MM.1S (cell line): ENCODE results near the gene RASGEF1C.

Experiments used
- DNase-seq: peaks from one replicate; pipeline ENCODE4 v3.0.0-alpha.2; 2015
- H2AFZ ChIP-seq: fragments of 300-600 bp; sonication (generic); 2 replicates; pipeline ENCODE4 v1.6.0; 2016; ENCODE audit warnings: antibody characterized with exemption, low read length
- H3F3A ChIP-seq: fragments of 300-600 bp; sonication (generic); 2 replicates; pipeline ENCODE4 v1.6.1; 2016; ENCODE audit warnings: mild to moderate bottlenecking, antibody characterized with exemption, low read length, moderate library complexity, mixed read lengths; ENCODE audit not compliant: insufficient read depth
- H3K27ac ChIP-seq: fragments of 300-600 bp; sonication (generic); 2 replicates; pipeline ENCODE4 v1.5.1; 2016; ENCODE audit warnings: mild to moderate bottlenecking, low read length
- H3K27me3 ChIP-seq: fragments of 300-600 bp; sonication (generic); replicated peaks from 2 replicates; pipeline ENCODE4 v1.6.0; 2016; ENCODE audit warnings: low read length; ENCODE audit not compliant: insufficient read depth
- H3K36me3 ChIP-seq: fragments of 300-600 bp; sonication (generic); replicated peaks from 2 replicates; pipeline ENCODE4 v1.6.1; 2016; ENCODE audit warnings: mild to moderate bottlenecking, low read length, mixed read lengths; ENCODE audit not compliant: insufficient read depth
- H3K4me1 ChIP-seq: fragments of 300-600 bp; sonication (generic); 2 replicates; pipeline ENCODE4 v1.6.1; 2016; ENCODE audit warnings: low read length, mixed read lengths
- H3K4me2 ChIP-seq: fragments of 300-600 bp; sonication (generic); 2 replicates; pipeline ENCODE4 v1.6.0; 2016; ENCODE audit warnings: low read depth, low read length
- H3K4me3 ChIP-seq: fragments of 300-600 bp; sonication (generic); 2 replicates; pipeline ENCODE4 v1.5.1; 2016; ENCODE audit warnings: low read length, mixed read lengths
- H3K79me2 ChIP-seq: fragments of 300-600 bp; sonication (generic); 2 replicates; pipeline ENCODE4 v1.6.1; 2016; ENCODE audit warnings: mixed run types, low read length, mixed read lengths
- H3K9ac ChIP-seq: fragments of 300-600 bp; sonication (generic); 2 replicates; pipeline ENCODE4 v1.6.1; 2016; ENCODE audit warnings: low read length, mixed read lengths
- H3K9me2 ChIP-seq: fragments of 300-600 bp; sonication (generic); replicated peaks from 2 replicates; pipeline ENCODE4 v1.6.1; 2016; ENCODE audit warnings: mild to moderate bottlenecking, low read length, mixed read lengths; ENCODE audit not compliant: insufficient read depth
- H3K9me3 ChIP-seq: fragments of 300-600 bp; sonication (generic); replicated peaks from 2 replicates; pipeline ENCODE4 v1.6.1; 2016; ENCODE audit warnings: mild to moderate bottlenecking, low read length, mixed read lengths; ENCODE audit not compliant: insufficient read depth
- H4K20me1 ChIP-seq: fragments of 300-600 bp; sonication (generic); 2 replicates; pipeline ENCODE4 v1.6.1; 2016; ENCODE audit warnings: mild to moderate bottlenecking, low read length, moderate library complexity, mixed read lengths; ENCODE audit not compliant: insufficient read depth
- CTCF ChIP-seq: fragments of 300-600 bp; sonication (generic); IDR thresholded peaks from 2 replicates; pipeline ENCODE4 v1.5.1; 2016; ENCODE audit warnings: antibody characterized with exemption, low read length, mixed read lengths
- EZH2 ChIP-seq: fragments of 300-600 bp; sonication (generic); optimal IDR thresholded peaks from 2 replicates; pipeline ENCODE3; 2017; ENCODE audit warnings: low read depth, mild to moderate bottlenecking, antibody characterized with exemption, low read length, mixed read lengths
- EZH2phosphoT487 ChIP-seq: fragments of 300-600 bp; sonication (generic); IDR thresholded peaks from 2 replicates; pipeline ENCODE4 v1.6.1; 2018; ENCODE audit warnings: antibody characterized with exemption, low read length

The RASGEF1C gene

GRCh38 chr5:180116077-180116999 lies 92.7 kb downstream of the RASGEF1C start:
- Histone ChIP-seq H3K4me1 (no peaks in the 10 kb centered on the region), H3K4me3 (no peak overlapping the region), H3F3A (no peaks in the 10 kb centered on the region), H4K20me1 (no peaks in the 10 kb centered on the region), H3K79me2 (no peaks in the 10 kb centered on the region), H3K9me3 (no peaks in the 10 kb centered on the region), H3K27me3 (peaks cover 18% of the 10 kb centered on the region), H3K9me2 (no peaks in the 10 kb centered on the region), H3K4me2 (no peak overlapping the region), H2AFZ (no peak overlapping the region), H3K36me3 (no peaks in the 10 kb centered on the region), H3K27ac (no peak overlapping the region), H3K9ac (no peak overlapping the region)
- DNase-seq = no peak
- TF ChIP-seq EZH2phosphoT487 (no peak), EZH2 (no peak), CTCF (no peak)

DNA sequence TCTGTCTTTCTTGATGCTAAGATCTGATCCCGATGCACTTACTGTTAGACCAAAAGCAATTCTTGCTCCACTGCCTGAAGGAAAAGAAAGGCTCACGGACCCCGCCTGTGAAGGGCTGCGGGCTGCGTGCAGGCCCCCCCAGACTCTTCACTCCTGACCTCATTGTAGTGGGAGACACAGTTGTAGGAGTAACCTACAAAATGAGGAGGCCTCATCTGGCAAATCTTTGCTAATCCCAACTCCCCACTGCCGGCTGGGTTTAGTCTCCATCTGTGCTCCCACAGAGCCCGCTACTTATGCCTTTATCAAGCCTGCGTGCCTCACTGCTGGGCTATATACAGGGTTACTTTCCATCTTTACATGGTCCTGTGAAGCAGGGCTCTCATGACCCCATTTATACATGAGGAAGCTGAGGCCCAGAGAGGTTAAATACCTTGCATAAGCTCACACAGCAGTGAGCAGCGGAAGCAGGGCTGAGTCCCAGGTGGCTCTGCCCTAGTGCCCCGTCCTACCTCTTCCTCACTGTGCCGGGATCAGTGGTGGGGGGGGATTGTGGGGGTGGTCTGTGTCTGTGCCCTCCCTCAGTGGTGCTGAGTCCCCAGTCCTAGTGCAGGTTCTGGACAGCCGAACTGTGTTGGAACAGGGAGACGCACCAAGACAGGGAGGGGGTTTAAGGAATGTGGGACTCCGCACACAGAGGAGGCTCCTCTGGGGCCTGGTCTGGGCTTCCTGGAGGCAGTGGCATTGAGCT lies 93.5 kb downstream of the RASGEF1C start:
- H3K9ac ChIP-seq = no peak overlapping the region
- H3K4me1 ChIP-seq = no peaks in the 10 kb centered on the region
- no peaks in the 10 kb centered on the region for H4K20me1 ChIP-seq
- H3K79me2 ChIP-seq = no peaks in the 10 kb centered on the region
- H2AFZ ChIP-seq = no peak overlapping the region
- H3K27me3 ChIP-seq = peaks cover 18% of the 10 kb centered on the region
- H3K36me3 ChIP-seq = no peaks in the 10 kb centered on the region
- no peaks in the 10 kb centered on the region for H3K9me3 ChIP-seq
- H3K4me3 ChIP-seq = no peak overlapping the region
- H3F3A ChIP-seq = no peaks in the 10 kb centered on the region
- no peak overlapping the region for H3K4me2 ChIP-seq
- DNase-seq = no peak
- no peak overlapping the region for H3K27ac ChIP-seq
- H3K9me2 ChIP-seq = no peaks in the 10 kb centered on the region
- TF ChIP-seq CTCF (no peak), EZH2phosphoT487 (no peak), EZH2 (no peak)

DNA sequence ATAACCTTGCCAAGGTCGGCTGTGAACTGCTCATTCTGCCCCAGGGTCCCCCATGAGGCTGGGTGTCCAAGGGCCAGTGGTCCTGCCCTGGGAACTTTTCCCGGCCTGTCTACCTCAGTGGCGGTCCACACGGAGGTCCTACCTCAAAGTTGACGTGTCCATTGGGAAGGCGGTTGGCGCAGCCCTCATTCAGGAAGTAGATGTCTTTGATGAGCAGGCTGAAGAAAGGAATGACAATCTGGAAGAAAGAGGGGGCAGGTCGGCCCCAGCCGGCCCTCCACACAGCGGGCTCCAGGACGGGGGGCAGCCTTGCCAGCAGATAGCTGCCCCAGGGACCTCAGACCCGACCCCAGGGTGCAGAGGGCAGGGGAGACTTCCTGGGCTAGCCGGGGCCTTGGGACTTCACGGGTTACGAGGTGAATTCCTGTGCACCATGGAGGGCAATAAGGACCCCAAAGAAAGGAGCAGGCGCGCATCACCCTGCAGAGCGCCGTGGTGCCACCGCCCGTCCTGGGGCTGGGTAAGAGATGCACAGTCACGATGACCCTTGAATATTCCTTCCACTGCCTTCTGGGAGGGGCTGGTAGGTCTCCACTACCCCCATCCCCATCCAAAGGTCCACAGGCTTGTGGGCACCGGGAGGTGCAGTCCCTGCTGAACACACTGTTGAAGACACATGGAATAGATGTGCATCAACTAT lies 94.6 kb downstream of the RASGEF1C start:
- H3F3A ChIP-seq = no peaks in the 10 kb centered on the region
- H3K27me3 ChIP-seq = peaks cover 14% of the 10 kb centered on the region
- H4K20me1 ChIP-seq = no peaks in the 10 kb centered on the region
- no peak for TF ChIP-seq EZH2phosphoT487
- TF ChIP-seq EZH2 = no peak
- H3K36me3 ChIP-seq = no peaks in the 10 kb centered on the region
- no peaks in the 10 kb centered on the region for H3K9me2 ChIP-seq
- H3K27ac ChIP-seq = no peak overlapping the region
- H3K79me2 ChIP-seq = no peaks in the 10 kb centered on the region
- H3K9me3 ChIP-seq = no peaks in the 10 kb centered on the region
- no peaks in the 10 kb centered on the region for H3K4me1 ChIP-seq
- H2AFZ ChIP-seq = no peak overlapping the region
- H3K4me2 ChIP-seq = no peak overlapping the region
- no peak for DNase-seq
- no peak overlapping the region for H3K4me3 ChIP-seq
- H3K9ac ChIP-seq = no peak overlapping the region
